ENCODE data around the gene LTBP2. TPM values are rescaled to one million over a fixed set of nuclear protein-coding genes. Genes with fewer than 3 reads are reported as not detected.

LTBP2 gene
- total and polyA plus RNA-seq, 3 experiments from 2014 or later = 0.24 to 0.83 (median 0.42) TPM

DNA sequence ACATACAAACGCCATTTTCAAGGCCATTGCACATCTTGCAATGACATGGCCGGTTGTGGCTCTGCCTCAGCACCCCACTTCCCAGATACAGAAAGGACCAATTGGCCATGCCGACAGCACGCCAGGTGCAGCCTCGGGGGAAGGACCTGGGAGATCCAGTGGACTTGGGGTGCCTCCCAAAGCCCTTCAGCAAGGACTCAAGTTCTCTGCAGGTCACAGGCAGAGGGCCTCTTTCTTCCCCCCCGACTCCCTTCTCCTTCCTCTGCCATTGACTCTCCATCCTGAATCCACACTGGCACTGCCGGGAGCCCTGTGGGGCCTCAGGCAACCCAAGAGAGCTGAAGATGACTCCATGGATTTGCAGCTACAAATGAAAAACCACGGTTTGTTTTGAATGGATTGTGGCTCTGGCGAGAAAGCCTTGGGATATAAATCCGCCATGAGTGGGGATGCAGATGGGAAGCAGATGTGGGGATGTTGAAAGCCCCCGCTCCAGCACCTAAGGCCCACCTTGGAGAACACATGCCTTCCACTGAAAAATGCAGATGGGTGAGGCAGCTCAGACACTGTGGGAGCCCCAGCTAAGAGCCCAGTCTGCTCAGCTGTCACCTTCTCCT, 35.1 kb upstream of the LTBP2 start:
- Histone ChIP-seq H3K4me1 (ENCODE audit: insufficient read depth, low read length) (no peaks in the 10 kb centered on the region), H3K4me3 (ENCODE audit: low read length) (no peak overlapping the region), H3K9me3 (ENCODE audit: low read length) (no peaks in the 10 kb centered on the region), H3K27ac (ENCODE audit: low read depth, low read length) (no peak overlapping the region), H3K27me3 (ENCODE audit: insufficient read depth, low read length, poor library complexity, severe bottlenecking) (no peaks in the 10 kb centered on the region), H3K36me3 (ENCODE audit: insufficient read depth, low read length) (no peaks in the 10 kb centered on the region)
- Mint-ChIP-seq H3K4me3 (no peak overlapping the region), H3K27me3 (peaks cover 0 to 5% of the 10 kb centered on the region in 2 donors), H3K36me3 (no peaks in the 10 kb centered on the region), H3K9me3 (no peaks in the 10 kb centered on the region), H3K4me1 (peaks cover 14 to 17% (median 15%) of the 10 kb centered on the region in 3 donors), H3K27ac (no peak overlapping the region)
- DNase-seq = no peak
- POLR2A ChIA-PET = interaction anchor here (0.7 kb wide), 1 partner anchor 424 kb away, joined by 3 read pairs; no protein-coding TSS in a partner anchor
- CTCF ChIA-PET = interaction anchor here (1.0 kb wide), 1 partner anchor 28 kb away, joined by 3 read pairs; no protein-coding TSS in a partner anchor

DNA sequence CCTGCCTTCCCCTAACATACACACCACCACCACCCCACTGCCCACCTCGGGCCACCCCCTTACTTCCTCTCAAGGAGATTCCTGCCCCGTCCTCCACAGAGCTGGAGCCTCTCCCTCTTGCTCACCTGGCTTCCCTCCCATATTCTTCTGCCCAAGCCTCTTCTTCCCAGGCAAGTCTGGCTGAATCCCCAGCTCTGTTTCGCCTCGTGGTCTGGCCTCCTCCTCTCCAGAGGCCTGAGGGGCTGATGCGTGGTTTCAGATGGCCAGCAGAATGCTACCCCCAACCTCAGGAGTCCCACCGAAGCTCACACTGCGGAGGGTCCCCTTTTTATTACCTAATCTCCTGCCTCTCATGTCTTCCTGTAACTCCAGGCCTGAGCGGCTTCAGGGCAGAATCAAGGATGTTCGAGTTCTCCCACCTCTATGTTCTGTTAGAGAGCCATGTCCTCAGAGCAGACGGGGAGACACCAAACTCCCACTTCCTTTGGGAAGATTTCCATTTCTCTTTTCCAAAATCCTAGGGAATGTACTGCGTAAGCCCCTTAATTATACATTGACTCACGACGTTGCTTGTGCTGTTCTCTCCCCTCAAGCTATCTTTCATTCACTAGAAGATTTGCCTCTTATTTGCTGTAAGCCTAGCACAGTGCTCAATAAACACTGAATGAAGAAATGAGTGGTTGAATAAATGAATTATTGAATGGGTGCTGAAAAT, 33.9 kb upstream of the LTBP2 start:
- Mint-ChIP-seq H3K27me3 (peaks cover 0 to 5% of the 10 kb centered on the region in 2 donors), H3K36me3 (no peaks in the 10 kb centered on the region), H3K4me1 (peaks cover 5 to 6% (median 5%) of the 10 kb centered on the region in 3 donors), H3K9me3 (no peaks in the 10 kb centered on the region), H3K4me3 (no peak overlapping the region), H3K27ac (no peak overlapping the region)
- DNase-seq = no peak
- Histone ChIP-seq H3K27ac (ENCODE audit: low read depth, low read length) (no peak overlapping the region), H3K4me1 (ENCODE audit: insufficient read depth, low read length) (no peaks in the 10 kb centered on the region), H3K27me3 (ENCODE audit: insufficient read depth, low read length, poor library complexity, severe bottlenecking) (no peaks in the 10 kb centered on the region), H3K9me3 (ENCODE audit: low read length) (no peaks in the 10 kb centered on the region), H3K36me3 (ENCODE audit: insufficient read depth, low read length) (no peaks in the 10 kb centered on the region), H3K4me3 (ENCODE audit: low read length) (no peak overlapping the region)
- ChIA-PET POLR2A (no interaction called here), CTCF (interaction anchor here (1.2 kb wide), 2 partner anchors 34 to 37 kb away, joined by 3 to 6 read pairs; partner anchors contain the start of gene LTBP2)

DNA sequence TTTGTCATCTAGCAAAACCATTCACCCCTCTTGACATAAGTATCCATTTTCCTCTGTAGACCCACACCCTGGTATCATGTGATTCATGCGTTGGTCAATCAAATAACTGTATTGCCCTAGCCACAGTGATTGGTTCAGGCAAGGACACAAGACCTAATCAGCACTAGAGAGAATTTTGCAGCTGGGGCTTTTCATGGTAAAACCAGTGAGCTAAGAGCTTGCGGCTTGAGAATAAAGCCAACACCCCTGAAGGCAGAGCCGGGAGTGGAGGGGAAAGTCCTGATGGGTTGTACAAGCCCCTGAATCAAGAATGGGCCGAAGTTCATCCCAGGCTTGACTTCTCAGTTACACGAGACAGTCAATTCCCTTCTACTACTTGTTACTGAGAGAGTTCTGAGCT, 33.2 kb upstream of the LTBP2 start:
- Histone ChIP-seq H3K27ac (ENCODE audit: low read depth, low read length) (no peak overlapping the region), H3K9me3 (ENCODE audit: low read length) (no peaks in the 10 kb centered on the region), H3K4me3 (ENCODE audit: low read length) (no peak overlapping the region), H3K27me3 (ENCODE audit: insufficient read depth, low read length, poor library complexity, severe bottlenecking) (no peaks in the 10 kb centered on the region), H3K4me1 (ENCODE audit: insufficient read depth, low read length) (no peaks in the 10 kb centered on the region), H3K36me3 (ENCODE audit: insufficient read depth, low read length) (no peaks in the 10 kb centered on the region)
- Mint-ChIP-seq H3K4me3 (no peak overlapping the region), H3K36me3 (no peaks in the 10 kb centered on the region), H3K4me1 (peaks cover 0 to 2% (median 0%) of the 10 kb centered on the region in 3 donors), H3K27ac (no peak overlapping the region), H3K9me3 (no peaks in the 10 kb centered on the region), H3K27me3 (peaks cover 0 to 5% of the 10 kb centered on the region in 2 donors)
- DNase-seq = no peak
- ChIA-PET CTCF (interaction anchor here (1.1 to 1.2 kb wide), 3 partner anchors 9 to 36 kb away, joined by 3 to 6 read pairs (median 3); partner anchors contain the start of gene LTBP2), POLR2A (interaction anchor here (0.7 kb wide), 1 partner anchor 23 kb away, joined by 3 read pairs; no protein-coding TSS in a partner anchor)

DNA sequence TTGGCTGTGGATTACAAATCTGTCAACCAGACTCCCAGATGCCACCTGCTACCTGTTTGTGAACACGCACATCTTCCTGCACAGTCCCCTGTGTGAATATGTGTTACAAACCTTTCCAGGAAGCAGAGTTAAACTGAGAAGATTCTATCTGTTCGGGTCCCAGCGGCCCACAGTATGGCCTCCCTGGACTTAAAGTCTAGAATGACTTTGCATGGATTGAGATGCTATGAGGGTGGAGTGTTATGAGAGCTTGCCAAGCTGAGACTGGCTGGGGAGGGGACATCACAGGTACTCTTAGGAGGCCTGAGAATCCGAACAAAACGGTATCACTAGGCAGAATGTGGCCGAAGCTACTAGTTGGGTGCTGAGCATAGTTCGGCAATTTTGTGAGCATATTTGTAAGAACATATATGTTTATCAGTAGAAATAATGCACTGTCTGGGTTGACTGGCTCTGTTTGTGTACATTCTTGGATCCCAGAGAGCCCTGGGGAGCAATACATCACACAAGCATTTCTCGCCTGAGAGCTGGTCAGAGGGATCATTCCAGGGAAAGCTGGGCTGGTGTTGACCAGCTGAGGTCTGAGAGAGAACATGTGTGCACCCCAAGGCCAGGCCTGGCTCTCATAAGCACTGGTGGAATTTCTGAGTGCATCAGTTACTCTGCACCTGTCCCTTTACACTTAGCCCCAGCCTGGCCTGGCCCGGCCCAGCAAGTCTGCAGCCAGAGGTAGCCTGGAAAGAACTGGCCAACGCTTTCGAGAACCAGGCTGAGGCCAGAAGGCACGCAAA, 29.8 kb upstream of the LTBP2 start:
- Mint-ChIP-seq H3K27ac (peak overlapping the region in 2 of 8 donors; percentile 18 to 45), H3K36me3 (no peaks in the 10 kb centered on the region), H3K4me3 (no peak overlapping the region), H3K9me3 (no peaks in the 10 kb centered on the region), H3K27me3 (peaks cover 4 to 5% of the 10 kb centered on the region in 2 donors), H3K4me1 (peaks cover 0 to 7% (median 0%) of the 10 kb centered on the region in 3 donors)
- DNase-seq = no peak
- H3K4me1 ChIP-seq (ENCODE audit: insufficient read depth, low read length) = no peaks in the 10 kb centered on the region
- no peak overlapping the region for H3K4me3 ChIP-seq (ENCODE audit: low read length)
- no peaks in the 10 kb centered on the region for H3K36me3 ChIP-seq (ENCODE audit: insufficient read depth, low read length)
- CTCF ChIA-PET = interaction anchor here (0.7 to 1.4 kb wide), 2 partner anchors 11 to 33 kb away, joined by 3 read pairs; no protein-coding TSS in a partner anchor
- H3K9me3 ChIP-seq (ENCODE audit: low read length) = no peaks in the 10 kb centered on the region
- H3K27me3 ChIP-seq (ENCODE audit: insufficient read depth, low read length, poor library complexity, severe bottlenecking) = no peaks in the 10 kb centered on the region
- POLR2A ChIA-PET = no interaction called here
- no peak overlapping the region for H3K27ac ChIP-seq (ENCODE audit: low read depth, low read length)

DNA sequence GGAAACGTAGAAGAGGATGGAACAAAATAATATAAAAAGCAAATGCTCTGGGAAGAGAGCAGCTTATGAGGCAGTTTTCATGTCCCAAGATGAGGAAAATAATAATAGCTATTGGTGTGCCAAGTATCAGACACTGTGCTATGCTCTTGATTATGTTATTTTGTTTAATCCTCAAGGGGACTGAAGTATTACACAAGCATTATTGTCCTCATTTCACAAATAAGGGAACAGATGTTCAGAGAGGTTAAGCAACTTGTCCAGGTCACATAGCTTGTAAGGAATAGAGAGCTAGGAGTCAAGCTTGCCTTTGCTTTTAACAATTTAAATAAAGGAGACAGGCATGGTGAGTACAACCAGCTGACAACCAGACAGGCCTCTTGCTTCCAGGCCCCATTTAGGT, 26.9 kb upstream of the LTBP2 start:
- ChIA-PET CTCF (interaction anchor here (0.7 to 3.4 kb wide), 6 partner anchors 11 to 30 kb away, joined by 3 to 16 read pairs (median 9); partner anchors contain the start of gene LTBP2), POLR2A (no interaction called here)
- no peaks in the 10 kb centered on the region for H3K4me1 ChIP-seq (ENCODE audit: insufficient read depth, low read length)
- Mint-ChIP-seq H3K9me3 (no peaks in the 10 kb centered on the region), H3K36me3 (no peaks in the 10 kb centered on the region), H3K27me3 (peaks cover 0 to 7% of the 10 kb centered on the region in 2 donors), H3K27ac (no peak overlapping the region), H3K4me3 (no peak overlapping the region), H3K4me1 (peaks cover 0 to 7% (median 1%) of the 10 kb centered on the region in 3 donors)
- H3K36me3 ChIP-seq (ENCODE audit: insufficient read depth, low read length) = no peaks in the 10 kb centered on the region
- H3K27me3 ChIP-seq (ENCODE audit: insufficient read depth, low read length, poor library complexity, severe bottlenecking) = no peaks in the 10 kb centered on the region
- no peak overlapping the region for H3K4me3 ChIP-seq (ENCODE audit: low read length)
- no peaks in the 10 kb centered on the region for H3K9me3 ChIP-seq (ENCODE audit: low read length)
- no peak overlapping the region for H3K27ac ChIP-seq (ENCODE audit: low read depth, low read length)
- DNase-seq = no peak

DNA sequence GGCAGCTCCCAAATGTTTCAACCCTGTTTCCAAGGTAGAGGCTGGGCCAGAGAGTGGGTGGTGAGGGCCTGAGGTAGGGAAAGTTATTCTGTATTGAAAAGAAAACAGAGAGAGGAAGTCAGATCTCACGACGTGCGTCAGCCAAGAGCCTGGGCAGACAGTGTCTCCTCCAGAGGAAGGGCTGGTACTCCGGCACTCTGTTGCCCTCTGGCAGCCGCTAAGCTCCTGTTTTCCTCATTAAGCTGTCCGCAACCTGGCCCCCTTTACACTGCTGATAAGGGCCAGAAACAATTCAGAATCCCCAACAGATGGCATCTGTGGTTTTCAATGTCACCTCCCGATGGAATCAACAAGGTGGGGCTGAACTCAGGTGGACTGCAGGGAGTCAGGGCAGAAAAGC, 26.0 kb upstream of the LTBP2 start:
- H3K36me3 Mint-ChIP-seq = no peaks in the 10 kb centered on the region
- no peak for DNase-seq
- ChIA-PET CTCF (interaction anchor here (1.4 to 3.4 kb wide), 4 partner anchors 12 to 29 kb away, joined by 3 to 16 read pairs (median 16); partner anchors contain the start of gene LTBP2), POLR2A (interaction anchor here (1.1 kb wide), 1 partner anchor 29 kb away, joined by 3 read pairs; no protein-coding TSS in a partner anchor)
- H3K27ac ChIP-seq (ENCODE audit: low read depth, low read length) = no peak overlapping the region
- H3K9me3 ChIP-seq (ENCODE audit: low read length) = no peaks in the 10 kb centered on the region
- H3K4me3 ChIP-seq (ENCODE audit: low read length) = no peak overlapping the region
- H3K9me3 Mint-ChIP-seq = no peaks in the 10 kb centered on the region
- no peak overlapping the region for H3K4me3 Mint-ChIP-seq
- peaks cover 0 to 7% (median 1%) of the 10 kb centered on the region in 3 donors for H3K4me1 Mint-ChIP-seq
- H3K27me3 ChIP-seq (ENCODE audit: insufficient read depth, low read length, poor library complexity, severe bottlenecking) = no peaks in the 10 kb centered on the region
- H3K4me1 ChIP-seq (ENCODE audit: insufficient read depth, low read length) = no peaks in the 10 kb centered on the region
- no peaks in the 10 kb centered on the region for H3K36me3 ChIP-seq (ENCODE audit: insufficient read depth, low read length)
- peaks cover 0 to 7% of the 10 kb centered on the region in 2 donors for H3K27me3 Mint-ChIP-seq
- peak overlapping the region in 5 of 8 donors; percentile 17 to 90 (median 69) for H3K27ac Mint-ChIP-seq

DNA sequence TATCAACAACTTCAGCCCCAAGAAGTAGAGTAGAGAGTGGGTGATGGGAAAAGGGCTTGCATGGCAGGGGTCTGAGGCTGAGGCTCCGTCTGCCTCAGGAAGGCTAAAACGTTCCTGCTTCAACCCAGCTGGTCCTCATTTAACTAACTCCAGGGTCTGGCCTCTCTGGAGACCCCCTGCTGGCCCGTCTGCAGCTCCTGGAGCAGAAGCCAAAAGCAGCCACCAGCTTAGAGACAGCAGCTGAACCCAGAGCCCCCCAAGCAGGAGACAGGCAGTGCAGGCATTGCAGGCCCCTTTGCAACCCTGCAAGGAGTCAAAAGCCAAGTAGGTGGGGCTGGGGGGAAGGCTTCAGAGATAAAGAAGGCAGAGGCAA, 25.1 kb upstream of the LTBP2 start:
- ChIA-PET CTCF (interaction anchor here (2.8 to 3.4 kb wide), 3 partner anchors 19 to 28 kb away, joined by 15 to 16 read pairs (median 16); partner anchors contain the start of gene LTBP2), POLR2A (no interaction called here)
- no peak for DNase-seq
- Histone ChIP-seq H3K27ac (ENCODE audit: low read depth, low read length) (no peak overlapping the region), H3K4me1 (ENCODE audit: insufficient read depth, low read length) (no peaks in the 10 kb centered on the region), H3K36me3 (ENCODE audit: insufficient read depth, low read length) (no peaks in the 10 kb centered on the region), H3K4me3 (ENCODE audit: low read length) (no peak overlapping the region), H3K27me3 (ENCODE audit: insufficient read depth, low read length, poor library complexity, severe bottlenecking) (no peaks in the 10 kb centered on the region), H3K9me3 (ENCODE audit: low read length) (no peaks in the 10 kb centered on the region)
- Mint-ChIP-seq H3K4me1 (peaks cover 0 to 7% (median 1%) of the 10 kb centered on the region in 3 donors), H3K4me3 (no peak overlapping the region), H3K36me3 (no peaks in the 10 kb centered on the region), H3K9me3 (no peaks in the 10 kb centered on the region), H3K27ac (no peak overlapping the region), H3K27me3 (peaks cover 0 to 7% of the 10 kb centered on the region in 2 donors)

Data from CD8-positive, alpha-beta memory T cell (primary cell).